ENCODE data around the gene ARMC6. TPM values are rescaled to one million over a fixed set of nuclear protein-coding genes. Genes with fewer than 3 reads are reported as not detected.

The ARMC6 gene
- total and polyA plus RNA-seq, 7 donors: 11.4 to 23.5 (median 15.6) TPM

DNA sequence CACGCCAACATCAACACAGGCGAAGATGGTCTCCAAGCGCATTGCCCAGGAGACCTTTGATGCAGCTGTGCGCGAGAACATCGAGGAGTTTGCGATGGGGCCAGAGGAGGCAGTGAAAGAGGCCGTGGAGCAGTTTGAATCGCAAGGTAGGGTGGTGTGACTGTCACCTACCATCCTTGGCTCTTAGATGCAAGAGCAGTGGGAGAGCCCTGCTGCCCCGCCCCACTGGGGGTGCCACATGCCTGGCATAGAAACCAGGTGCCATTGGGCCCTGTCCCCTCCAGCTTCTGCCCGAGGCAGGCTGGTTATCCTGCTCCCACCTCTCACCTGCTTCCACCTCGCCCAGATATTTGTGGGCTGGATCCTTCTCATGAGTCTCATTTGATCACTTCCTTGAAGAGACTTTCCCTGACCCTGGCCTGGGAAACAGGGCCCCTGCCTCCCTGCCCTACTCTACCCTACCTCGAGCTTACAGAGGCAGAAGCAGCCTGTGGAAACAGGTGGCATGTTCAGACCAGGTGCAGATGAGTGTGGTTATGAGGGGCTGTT lies 9.4 kb downstream of the ARMC6 start:
- no peaks in the 10 kb centered on the region for H3K9me3 ChIP-seq
- no peak overlapping the region for H3K4me3 ChIP-seq
- DNase-seq: no peak
- peaks cover 0 to 44% (median 11%) of the 10 kb centered on the region in 4 donors for H3K36me3 ChIP-seq
- peaks cover 0 to 8% (median 6%) of the 10 kb centered on the region in 4 donors for H3K4me1 ChIP-seq
- no peak for TF ChIP-seq POLR2AphosphoS5 (IDR thresholded peaks at IDR 0.05)
- TF ChIP-seq EP300 (IDR thresholded peaks at IDR 0.05): no peak
- no peak for TF ChIP-seq CTCF (IDR thresholded peaks at IDR 0.05)
- TF ChIP-seq POLR2A (IDR thresholded peaks at IDR 0.05): no peak
- 93 to 95% methylated on average over 13 of the region's 13 CpGs for WGBS, 2 donors
- intact Hi-C loops (cut with DNase I): no loop called here
- H3K27me3 ChIP-seq: no peaks in the 10 kb centered on the region
- no peak overlapping the region for H3K27ac ChIP-seq

- 91 to 95% methylated on average over 6 of the region's 6 CpGs for WGBS, 2 donors
- peaks cover 0 to 45% (median 11%) of the 10 kb centered on the region in 4 donors for H3K36me3 ChIP-seq
- intact Hi-C loops (cut with DNase I): no loop called here
- peaks cover 0 to 8% (median 6%) of the 10 kb centered on the region in 4 donors for H3K4me1 ChIP-seq
- H3K27ac ChIP-seq: no peak overlapping the region
- DNase-seq: no peak
- H3K27me3 ChIP-seq: no peaks in the 10 kb centered on the region
- no peak overlapping the region for H3K4me3 ChIP-seq
- TF ChIP-seq CTCF (IDR thresholded peaks at IDR 0.05) (no peak), POLR2A (IDR thresholded peaks at IDR 0.05) (no peak), EP300 (IDR thresholded peaks at IDR 0.05) (no peak)
- H3K9me3 ChIP-seq: no peaks in the 10 kb centered on the region
Measured at GRCh38 chr19:19043481-19043880, 10.1 kb downstream of the ARMC6 start.

DNA sequence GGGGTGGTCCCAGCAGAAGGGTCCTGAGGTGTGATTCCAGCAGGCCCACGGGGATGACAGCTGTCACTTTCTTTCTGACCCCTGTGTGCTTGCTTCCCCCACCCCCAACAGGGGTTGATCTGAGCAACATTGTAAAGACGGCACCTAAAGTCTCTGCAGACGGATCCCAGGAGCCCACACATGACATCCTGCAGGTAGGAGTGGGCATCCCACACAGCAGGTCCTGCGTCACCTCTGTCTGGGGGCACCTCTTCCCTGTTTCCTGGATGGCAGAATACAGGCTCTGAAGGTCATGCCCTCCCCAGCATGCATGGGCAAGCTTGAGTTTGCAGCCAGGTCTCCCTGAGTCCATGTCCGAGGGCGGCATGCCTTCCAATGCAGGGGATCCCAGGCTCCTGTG lies 10.5 kb downstream of the ARMC6 start:
- Histone ChIP-seq H3K4me1 (peaks cover 0 to 8% (median 6%) of the 10 kb centered on the region in 4 donors), H3K9me3 (no peaks in the 10 kb centered on the region), H3K27ac (no peak overlapping the region), H3K4me3 (no peak overlapping the region), H3K36me3 (peaks cover 0 to 45% (median 11%) of the 10 kb centered on the region in 4 donors), H3K27me3 (no peaks in the 10 kb centered on the region)
- TF ChIP-seq EP300 (IDR thresholded peaks at IDR 0.05) (no peak), CTCF (IDR thresholded peaks at IDR 0.05) (no peak), POLR2AphosphoS5 (IDR thresholded peaks at IDR 0.05) (no peak), POLR2A (IDR thresholded peaks at IDR 0.05) (no peak)
- WGBS, 2 donors: 95 to 97% methylated on average over 6 of the region's 6 CpGs
- intact Hi-C loops (cut with DNase I): no loop called here
- DNase-seq: no peak

GRCh38 chr19:19049406-19049805 lies 16.0 kb downstream of the ARMC6 start:
- Histone ChIP-seq H3K4me3 (no peak overlapping the region), H3K9me3 (no peaks in the 10 kb centered on the region), H3K4me1 (no peaks in the 10 kb centered on the region), H3K27me3 (no peaks in the 10 kb centered on the region), H3K36me3 (peaks cover 0 to 66% (median 22%) of the 10 kb centered on the region in 4 donors), H3K27ac (no peak overlapping the region)
- no peak for DNase-seq
- intact Hi-C loops (cut with DNase I): no loop called here
- WGBS, 2 donors: 96 to 99% methylated on average over 2 of the region's 2 CpGs
- TF ChIP-seq CTCF (IDR thresholded peaks at IDR 0.05) (no peak), POLR2A (IDR thresholded peaks at IDR 0.05) (no peak), POLR2AphosphoS5 (IDR thresholded peaks at IDR 0.05) (no peak), EP300 (IDR thresholded peaks at IDR 0.05) (no peak)

GRCh38 chr19:19050104-19050503 lies 16.7 kb downstream of the ARMC6 start:
- no peak for DNase-seq
- TF ChIP-seq CTCF (IDR thresholded peaks at IDR 0.05) (no peak), EP300 (IDR thresholded peaks at IDR 0.05) (no peak), POLR2AphosphoS5 (IDR thresholded peaks at IDR 0.05) (no peak), POLR2A (IDR thresholded peaks at IDR 0.05) (no peak)
- Histone ChIP-seq H3K9me3 (no peaks in the 10 kb centered on the region), H3K27me3 (no peaks in the 10 kb centered on the region), H3K27ac (no peak overlapping the region), H3K36me3 (peaks cover 0 to 66% (median 26%) of the 10 kb centered on the region in 4 donors), H3K4me1 (no peaks in the 10 kb centered on the region), H3K4me3 (no peak overlapping the region)
- intact Hi-C loops (cut with DNase I): no loop called here
- WGBS, 2 donors: 95 to 96% methylated on average over 4 of the region's 4 CpGs

All from sigmoid colon (tissue), 7 donors.